ENCODE measurements around the gene CD5L. TPM values are rescaled to one million over a fixed set of nuclear protein-coding genes. Genes with fewer than 3 reads are reported as not detected.

The CD5L gene
- total RNA-seq, 1 experiment from 2014 or later = not detected

- no TSS peak for BruUV-seq (replicated peaks)
- DNase-seq (ENCODE audit: low read depth, low spot score) = no peak
- Histone ChIP-seq H3K4me1 (ENCODE audit: control insufficient read depth in 1 of 2, insufficient read depth in 2 of 2, low read length in 2 of 2) (no peaks in the 10 kb centered on the region), H3K79me2 (ENCODE audit: insufficient read depth, low read length) (no peaks in the 10 kb centered on the region), H3K4me3 (replicated peaks in 1 of 2; ENCODE audit: low read depth in 1 of 2, low read length in 2 of 2) (no peak overlapping the region), H2AFZ (ENCODE audit: low read depth, low read length, poor library complexity, severe bottlenecking) (no peak overlapping the region), H3K27ac (ENCODE audit: low read depth, low read length) (no peak overlapping the region), H3K27me3 (ENCODE audit: insufficient read depth, low read length) (peaks cover 22% of the 10 kb centered on the region), H4K20me1 (ENCODE audit: insufficient read depth) (no peaks in the 10 kb centered on the region), H3K9me3 (ENCODE audit: control insufficient read depth in 1 of 2, insufficient read depth in 1 of 2, low read depth in 1 of 2, low read length in 2 of 2) (no peaks in the 10 kb centered on the region), H3K36me3 (ENCODE audit: control insufficient read depth in 1 of 2, insufficient read depth in 2 of 2, low read length in 2 of 2) (no peaks in the 10 kb centered on the region), H3K4me2 (ENCODE audit: low read length) (no peak overlapping the region), H3K9me2 (ENCODE audit: insufficient read depth) (no peaks in the 10 kb centered on the region), H3K9ac (ENCODE audit: low read length) (no peak overlapping the region)
- RAD21 ChIA-PET (ENCODE audit: low non-redundant PET in 1 of 2, low total read pairs in 2 of 2, uncharacterized antibody in 2 of 2, unreplicated experiment in 2 of 2) = no interaction called here
- intact Hi-C loops (cut with micrococcal nuclease) = no loop called here
- POLR2A ChIA-PET = no interaction called here
- no peak for TF ChIP-seq SRF (IDR thresholded peaks at IDR 0.05; ENCODE audit: low read depth)
- no peak for TF ChIP-seq ZBTB33 (IDR thresholded peaks at IDR 0.05; ENCODE audit: extremely low read depth, insufficient replicate concordance, low read length)
- no peak for TF ChIP-seq RAD21 (IDR thresholded peaks at IDR 0.05; ENCODE audit: low read depth)
- no peak for TF ChIP-seq SIN3A (IDR thresholded peaks at IDR 0.05; ENCODE audit: low read depth)
- TF ChIP-seq TCF7L2 (IDR thresholded peaks at IDR 0.05; ENCODE audit: borderline replicate concordance, extremely low read depth, insufficient read depth, insufficient read length) = no peak
- CTCF ChIA-PET = no interaction called here
- no peak for ATAC-seq
Measured at GRCh38 chr1:157849229-157849875, 7.7 kb upstream of the CD5L start.

GRCh38 chr1:157844089-157844830 is 2.7 kb upstream of the CD5L start:
- no peaks in the 10 kb centered on the region for H3K9me2 ChIP-seq (ENCODE audit: insufficient read depth)
- DNase-seq (ENCODE audit: low read depth, low spot score) (no peak), ATAC-seq (no peak)
- H4K20me1 ChIP-seq (ENCODE audit: insufficient read depth) = no peaks in the 10 kb centered on the region
- H3K9me3 ChIP-seq (ENCODE audit: control insufficient read depth in 1 of 2, insufficient read depth in 1 of 2, low read depth in 1 of 2, low read length in 2 of 2) = no peaks in the 10 kb centered on the region
- H3K9ac ChIP-seq (ENCODE audit: low read length) = no peak overlapping the region
- H2AFZ ChIP-seq (ENCODE audit: low read depth, low read length, poor library complexity, severe bottlenecking) = no peak overlapping the region
- POLR2A ChIA-PET = no interaction called here
- BruUV-seq (replicated peaks) = no TSS peak
- no peak overlapping the region for H3K27ac ChIP-seq (ENCODE audit: low read depth, low read length)
- intact Hi-C loops (cut with micrococcal nuclease) = no loop called here
- H3K79me2 ChIP-seq (ENCODE audit: insufficient read depth, low read length) = no peaks in the 10 kb centered on the region
- RAD21 ChIA-PET (ENCODE audit: low non-redundant PET in 1 of 2, low total read pairs in 2 of 2, uncharacterized antibody in 2 of 2, unreplicated experiment in 2 of 2) = no interaction called here
- H3K27me3 ChIP-seq (ENCODE audit: insufficient read depth, low read length) = peaks cover 42% of the 10 kb centered on the region
- H3K4me1 ChIP-seq (ENCODE audit: control insufficient read depth in 1 of 2, insufficient read depth in 2 of 2, low read length in 2 of 2) = no peaks in the 10 kb centered on the region
- CTCF ChIA-PET = no interaction called here
- no peak overlapping the region for H3K4me2 ChIP-seq (ENCODE audit: low read length)
- no peaks in the 10 kb centered on the region for H3K36me3 ChIP-seq (ENCODE audit: control insufficient read depth in 1 of 2, insufficient read depth in 2 of 2, low read length in 2 of 2)
- no peak overlapping the region for H3K4me3 ChIP-seq (replicated peaks in 1 of 2; ENCODE audit: low read depth in 1 of 2, low read length in 2 of 2)
- TF ChIP-seq MAX (IDR thresholded peaks at IDR 0.05) = no peak
- no peak for TF ChIP-seq POLR2A (IDR thresholded peaks at IDR 0.05; ENCODE audit: borderline replicate concordance, extremely low read depth, insufficient read depth, insufficient read length)
- TF ChIP-seq SP1 (IDR thresholded peaks at IDR 0.05; ENCODE audit: low read depth) = no peak
- no peak for TF ChIP-seq JUND (IDR thresholded peaks at IDR 0.05)
- TF ChIP-seq SRF (IDR thresholded peaks at IDR 0.05; ENCODE audit: low read depth) = no peak
- no peak for TF ChIP-seq POLR2AphosphoS5 (IDR thresholded peaks at IDR 0.05; ENCODE audit: low read depth, low read length)
- no peak for TF ChIP-seq EGR1 (IDR thresholded peaks at IDR 0.05; ENCODE audit: low read depth)
- TF ChIP-seq ZFX (IDR thresholded peaks at IDR 0.05) = no peak
- TF ChIP-seq YY1 (IDR thresholded peaks at IDR 0.05; ENCODE audit: extremely low read depth, insufficient replicate concordance, low read depth, low read length) = no peak
- TF ChIP-seq FOSL1 (IDR thresholded peaks at IDR 0.05; ENCODE audit: low read depth) = no peak
- TF ChIP-seq RAD21 (IDR thresholded peaks at IDR 0.05; ENCODE audit: low read depth) = no peak
- TF ChIP-seq CEBPB (IDR thresholded peaks at IDR 0.05; ENCODE audit: low read depth) = no peak
- no peak for TF ChIP-seq SIN3A (IDR thresholded peaks at IDR 0.05; ENCODE audit: low read depth)
- TF ChIP-seq ZNF274 (IDR thresholded peaks at IDR 0.05; ENCODE audit: low read depth, low read length) = no peak

All from HCT116 (cell line).